ENCODE results near the gene ADPRHL1.

Gene ADPRHL1

DNA sequence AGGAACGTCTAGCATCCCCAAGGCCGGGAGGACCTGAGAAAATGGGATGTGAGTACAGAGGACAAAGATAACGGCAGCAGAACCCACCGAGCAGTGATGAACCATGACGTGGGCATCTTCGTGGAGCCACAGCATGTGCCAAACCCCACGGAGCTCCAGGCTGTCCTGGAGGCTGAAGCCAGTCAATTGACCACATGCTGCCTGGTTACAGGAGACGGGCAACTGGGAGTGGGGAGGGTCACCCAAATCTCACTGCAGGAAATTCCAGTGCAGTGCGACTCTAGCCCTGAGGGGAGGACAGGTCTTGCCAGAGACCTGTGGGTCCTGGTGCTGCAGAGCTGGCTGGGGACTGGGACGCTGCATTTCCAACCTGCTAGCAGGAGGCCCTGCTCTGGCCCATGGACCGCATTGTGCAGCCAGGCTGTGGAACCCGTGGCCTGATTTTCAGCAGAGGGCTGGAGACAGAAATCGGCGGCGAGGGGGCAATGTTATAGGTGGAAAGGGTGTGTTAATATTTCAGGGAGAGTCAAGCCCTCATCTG, 86.2 kb downstream of the ADPRHL1 start:
- DNase-seq, result no peak

DNA sequence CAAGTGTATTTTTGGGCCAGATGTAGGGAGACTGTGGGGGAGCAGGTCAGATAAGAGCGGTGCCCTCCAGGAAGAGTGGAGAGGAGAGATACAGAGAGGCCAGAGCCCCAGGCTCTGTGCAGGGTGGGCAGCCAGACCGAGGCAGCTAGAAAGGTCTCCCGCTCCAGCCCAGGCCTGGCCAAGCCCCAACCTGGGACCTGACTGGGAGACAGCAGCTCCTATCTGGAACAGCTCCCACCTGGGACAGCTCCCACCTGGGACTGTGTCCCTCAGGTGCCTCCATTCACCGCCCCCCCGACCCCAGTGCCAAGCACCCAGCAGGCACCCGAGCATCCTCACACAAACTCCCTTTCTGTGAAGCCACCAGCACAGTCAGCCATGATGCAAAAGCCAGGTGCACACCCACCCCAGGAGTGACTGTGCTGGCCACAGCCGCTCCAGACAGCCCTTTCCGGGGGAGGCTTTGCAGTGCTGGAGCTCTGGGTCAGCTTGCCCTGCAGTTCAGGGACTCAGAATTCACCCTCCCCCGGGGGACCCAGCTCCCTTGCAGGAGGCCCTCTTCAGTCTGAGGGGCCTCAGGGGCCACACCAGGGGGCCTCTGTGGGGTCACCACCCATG, 87.2 kb downstream of the ADPRHL1 start:
- DNase-seq, result no peak

DNA sequence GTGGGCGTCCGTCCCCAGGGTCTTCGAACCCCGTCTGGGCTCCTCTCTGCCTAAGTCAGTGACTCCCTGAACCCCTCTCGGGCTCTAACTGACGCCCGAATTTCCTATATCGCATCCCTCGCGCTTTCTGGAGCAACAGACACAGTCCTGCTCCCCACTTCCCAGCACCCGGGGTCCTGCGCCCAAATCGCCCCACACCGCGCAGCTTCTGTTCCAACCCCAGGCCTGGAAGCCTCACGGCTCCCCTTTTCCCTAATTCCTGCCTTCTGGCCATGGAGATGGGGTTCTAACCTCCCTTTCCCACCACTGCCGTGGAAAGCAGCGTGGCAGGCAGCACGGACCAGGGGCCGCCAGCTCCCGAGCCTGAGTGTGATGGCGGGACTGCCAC, 87.7 kb downstream of the ADPRHL1 start:
- no peak for DNase-seq

DNA sequence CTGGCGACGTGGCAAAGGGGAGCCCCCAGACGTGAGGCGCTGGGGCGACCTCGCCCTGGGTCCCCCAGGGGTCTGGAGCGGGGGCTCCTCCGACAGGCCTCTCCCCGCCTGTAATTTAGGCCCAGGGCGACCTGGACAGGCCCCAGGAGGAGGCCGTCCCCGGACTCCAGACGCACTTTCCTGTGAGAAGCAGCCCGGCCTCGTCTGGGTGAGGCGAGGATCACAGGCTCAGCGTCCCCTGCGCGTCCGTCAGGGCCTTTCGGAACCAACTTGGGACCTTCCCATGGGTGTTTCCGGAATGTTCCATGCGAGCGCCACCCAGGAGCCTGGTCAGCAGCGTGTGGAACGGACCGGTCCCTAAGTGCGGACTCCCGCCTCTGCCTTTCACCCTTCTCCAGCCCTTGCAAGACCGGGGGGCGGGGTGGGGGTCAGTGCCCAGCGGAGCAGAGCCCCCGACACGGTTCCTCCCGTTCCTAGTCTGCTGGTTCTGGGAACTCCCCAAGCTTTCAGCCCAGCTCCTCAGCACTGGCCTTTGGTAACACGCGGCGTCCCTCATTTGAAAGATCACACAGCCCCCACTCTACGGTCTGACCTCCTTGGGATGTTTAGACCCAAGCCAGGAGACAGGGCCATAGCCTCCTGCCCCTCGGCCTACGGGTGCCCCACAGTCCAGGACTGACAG, 88.2 kb downstream of the ADPRHL1 start:
- DNase-seq, result no peak

DNA sequence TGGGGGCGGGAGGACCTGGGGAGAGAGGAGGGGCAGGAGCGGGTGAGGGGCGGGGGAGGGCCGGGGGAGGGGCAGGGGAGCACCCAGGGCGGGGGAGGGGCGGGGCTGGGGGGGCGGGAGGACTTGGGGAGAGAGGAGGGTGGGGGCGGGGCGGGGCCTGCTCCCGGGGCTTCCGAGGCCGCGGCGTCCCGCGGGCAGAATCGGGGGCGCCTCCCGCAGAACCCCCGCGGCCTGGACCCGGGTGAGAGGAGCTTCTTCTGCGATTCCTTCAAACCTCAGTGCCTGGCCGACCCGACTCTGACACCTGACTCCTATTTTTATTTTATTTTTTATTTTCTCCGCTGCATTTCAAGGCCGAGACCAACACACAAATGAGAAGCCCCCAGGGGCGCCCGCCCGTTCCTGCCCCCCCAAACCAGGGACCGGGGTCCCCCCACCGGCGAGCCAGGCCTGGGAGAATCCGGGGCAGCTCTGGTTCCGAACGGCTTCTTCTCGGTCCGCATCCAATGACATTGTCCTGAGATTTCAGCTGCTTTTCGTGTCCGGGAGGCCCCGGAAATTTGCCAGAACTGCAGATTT, 88.9 kb downstream of the ADPRHL1 start:
- no peak for DNase-seq

DNA sequence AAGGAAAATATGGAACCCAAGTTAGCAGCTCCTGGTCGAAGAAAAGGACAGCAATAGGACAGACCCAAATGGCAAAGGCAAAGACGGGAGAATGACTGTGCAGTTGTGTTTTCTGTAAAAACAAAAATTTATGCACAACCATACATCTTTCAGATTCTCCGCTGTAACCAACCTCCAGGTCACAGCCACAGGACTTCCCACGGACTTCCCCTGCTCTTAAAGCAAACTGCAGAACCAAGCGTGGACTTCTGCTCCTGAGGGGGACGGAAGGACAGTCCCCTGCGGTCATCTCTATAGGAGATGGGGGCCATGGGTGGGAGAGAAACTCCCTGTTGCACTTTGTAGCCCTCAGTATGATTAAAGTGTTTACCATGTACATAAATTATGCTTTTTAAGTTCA, 91.9 kb downstream of the ADPRHL1 start:
- DNase-seq, result peak; percentile 22

DNA sequence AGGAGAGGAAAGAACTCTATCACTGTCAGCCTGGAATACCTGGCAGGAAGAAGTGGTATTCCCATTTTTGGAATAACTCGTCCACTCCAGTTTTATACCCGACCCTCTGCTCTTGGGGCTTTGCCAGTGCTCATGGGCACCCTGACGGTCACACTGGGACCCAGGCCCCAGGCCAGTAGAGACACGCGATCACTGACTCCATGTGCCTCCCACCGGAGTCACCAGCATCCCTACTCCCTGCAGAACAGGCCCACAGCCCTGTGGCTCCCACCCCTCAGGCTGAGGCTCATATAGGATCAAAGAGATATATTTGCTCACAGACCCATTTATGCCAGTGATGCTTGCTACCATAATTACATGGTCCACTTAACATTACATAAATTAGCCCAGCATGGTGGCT, 92.8 kb downstream of the ADPRHL1 start:
- DNase-seq, result no peak

DNA sequence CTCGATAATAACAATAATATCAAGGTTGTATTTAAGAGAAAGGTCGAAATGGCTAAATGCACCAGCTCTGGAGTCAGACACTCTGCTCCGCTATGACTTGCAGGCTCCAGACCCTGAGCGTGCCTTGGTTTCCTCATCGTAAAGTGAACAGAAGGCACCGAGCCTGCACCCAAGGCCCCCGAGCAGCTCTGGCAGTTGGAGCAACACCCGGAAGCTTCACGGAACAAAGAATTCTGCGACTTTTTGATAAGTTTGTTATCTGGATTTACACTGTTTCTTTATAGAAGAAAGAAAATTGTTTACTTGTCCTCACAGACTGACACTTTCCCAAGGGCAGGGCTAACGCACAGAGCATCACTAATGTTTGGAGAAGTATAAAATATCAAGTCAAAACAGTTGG, 93.7 kb downstream of the ADPRHL1 start:
- no peak for DNase-seq

DNA sequence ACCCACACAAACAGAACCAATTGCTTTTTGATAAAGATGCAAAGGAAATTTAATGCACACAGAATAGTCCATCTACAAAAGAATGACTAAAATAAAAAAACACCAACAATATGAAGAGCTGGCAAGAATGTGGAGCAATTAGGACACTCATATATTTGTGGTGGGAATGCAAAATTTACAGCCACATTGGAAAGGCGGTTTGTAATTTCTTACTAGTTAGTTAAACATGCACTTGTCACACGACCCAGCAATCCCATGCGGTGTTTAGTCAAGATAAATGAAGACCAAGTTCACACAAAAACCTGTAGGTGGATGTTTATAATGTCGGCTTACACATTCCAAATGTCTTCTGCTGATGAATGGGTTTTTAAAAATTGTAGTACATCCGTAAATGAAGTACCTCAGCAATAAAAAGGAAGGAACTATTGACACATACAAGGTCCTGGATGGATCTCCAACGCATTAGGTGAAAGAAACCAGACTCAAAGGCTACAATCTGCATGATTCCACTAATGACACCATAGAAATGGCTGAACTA, 94.6 kb downstream of the ADPRHL1 start:
- no peak for DNase-seq

DNA sequence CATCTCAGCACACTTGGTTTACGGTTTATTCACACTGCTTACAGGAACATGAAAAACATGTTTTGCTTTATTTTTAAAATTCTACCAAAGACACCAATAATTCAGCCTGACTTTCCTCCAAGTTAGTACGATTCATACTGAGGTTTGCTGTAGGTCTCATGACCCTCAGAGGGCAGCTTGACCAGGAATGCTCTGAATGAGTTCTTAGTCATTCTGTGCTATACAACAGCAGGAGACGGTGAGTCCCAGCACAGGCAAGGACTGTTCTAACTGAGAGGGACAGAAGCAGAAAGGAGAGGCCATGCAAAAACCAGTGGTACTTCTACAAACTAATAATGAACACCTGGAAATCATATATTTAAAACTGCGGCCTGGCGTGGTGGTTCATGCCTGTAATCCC, 95.8 kb downstream of the ADPRHL1 start:
- DNase-seq, result no peak

DNA sequence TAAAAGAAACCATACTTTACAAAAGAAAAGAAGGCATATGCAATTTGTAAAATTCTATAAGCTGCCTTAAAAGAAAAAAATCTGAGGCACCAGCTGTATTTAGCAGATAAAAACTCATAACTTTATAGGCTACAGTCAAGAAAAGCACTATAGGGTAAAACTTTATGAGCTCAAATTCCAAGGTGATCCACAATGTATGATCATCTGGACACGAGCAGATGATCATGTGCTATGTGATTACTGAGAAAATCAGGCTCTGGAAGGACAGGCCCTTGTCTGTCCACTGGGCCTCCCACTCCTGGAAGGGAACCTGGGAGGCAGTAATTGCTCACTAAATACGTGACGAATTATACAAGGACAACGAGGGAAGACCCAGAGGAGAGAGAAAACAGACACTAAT, 96.7 kb downstream of the ADPRHL1 start:
- DNase-seq, result no peak

DNA sequence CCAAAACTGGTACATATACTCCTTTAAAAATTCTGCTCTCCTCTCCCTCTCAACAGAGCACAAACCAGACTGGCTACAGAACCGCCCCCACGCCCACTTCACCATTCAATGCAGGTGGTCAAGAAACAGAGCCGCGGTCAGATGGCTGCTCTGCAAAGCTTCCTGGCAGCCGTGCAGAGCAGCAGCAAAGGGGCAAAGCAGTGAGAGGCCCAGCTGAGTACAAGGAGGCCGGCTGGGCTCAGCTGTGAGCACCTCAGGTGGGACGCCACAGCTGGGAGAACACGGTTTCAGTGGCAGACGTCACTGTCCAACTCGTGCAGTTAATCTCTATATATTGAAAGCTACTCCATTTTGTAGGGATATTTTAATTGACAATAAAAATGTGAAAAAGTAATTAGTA, 97.7 kb downstream of the ADPRHL1 start:
- no peak for DNase-seq

DNA sequence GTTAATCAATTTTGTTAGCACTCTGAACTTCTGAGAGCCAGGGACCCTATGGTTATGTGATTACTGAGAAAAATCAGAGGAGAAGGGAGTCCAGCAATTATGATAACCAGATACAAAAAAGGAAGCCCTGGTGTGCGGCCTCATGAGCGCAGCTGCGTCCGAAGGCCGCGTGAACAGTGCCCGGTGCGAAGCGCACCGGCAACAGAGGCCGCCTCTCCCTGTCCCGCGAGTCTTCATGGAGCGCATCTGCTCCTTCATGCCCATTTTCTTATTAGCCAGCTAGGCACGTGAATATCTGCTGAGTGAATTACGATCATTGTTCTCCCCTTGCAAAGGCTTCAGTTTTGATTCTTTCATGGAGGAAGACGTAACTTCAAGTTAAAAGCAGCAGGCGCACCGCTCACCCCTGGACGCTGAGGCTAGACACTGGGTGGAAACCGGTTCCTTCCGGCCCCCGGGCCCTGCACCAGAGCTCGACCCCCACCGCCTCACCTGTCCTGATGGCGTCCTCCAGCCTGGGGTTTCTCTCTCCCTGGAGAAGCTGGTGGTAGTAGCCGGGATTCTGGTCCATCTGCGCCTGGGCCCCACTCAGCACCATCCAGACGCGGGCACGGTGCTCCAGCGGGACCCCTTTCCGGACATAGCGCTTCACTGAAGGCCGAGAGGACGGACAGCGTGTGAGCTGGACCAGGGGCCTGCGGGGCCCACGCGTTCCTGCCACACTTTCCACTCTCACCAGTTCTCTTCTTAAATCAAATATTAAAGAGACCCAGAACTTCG, 98.3 kb downstream of the ADPRHL1 start:
- no peak for DNase-seq

DNA sequence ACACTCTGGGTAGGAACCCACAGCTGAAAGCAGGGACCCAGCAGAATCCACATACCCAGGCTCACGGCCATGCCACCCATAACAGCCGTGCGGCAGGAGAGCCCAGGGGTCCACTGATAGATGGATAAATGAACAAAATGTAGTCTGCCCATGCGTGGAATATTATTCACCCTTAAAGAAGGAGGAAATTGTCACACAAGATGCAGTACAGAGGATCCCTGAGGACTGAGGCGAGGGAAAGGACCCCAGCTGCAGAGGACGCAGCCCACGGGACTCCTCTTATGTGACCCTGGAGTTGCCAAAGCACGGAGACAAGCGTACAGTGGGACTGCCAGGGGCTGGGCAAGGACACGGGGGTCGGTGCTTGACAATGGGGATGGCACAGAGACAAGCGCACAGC, 100.0 kb downstream of the ADPRHL1 start:
- no peak for DNase-seq

DNA sequence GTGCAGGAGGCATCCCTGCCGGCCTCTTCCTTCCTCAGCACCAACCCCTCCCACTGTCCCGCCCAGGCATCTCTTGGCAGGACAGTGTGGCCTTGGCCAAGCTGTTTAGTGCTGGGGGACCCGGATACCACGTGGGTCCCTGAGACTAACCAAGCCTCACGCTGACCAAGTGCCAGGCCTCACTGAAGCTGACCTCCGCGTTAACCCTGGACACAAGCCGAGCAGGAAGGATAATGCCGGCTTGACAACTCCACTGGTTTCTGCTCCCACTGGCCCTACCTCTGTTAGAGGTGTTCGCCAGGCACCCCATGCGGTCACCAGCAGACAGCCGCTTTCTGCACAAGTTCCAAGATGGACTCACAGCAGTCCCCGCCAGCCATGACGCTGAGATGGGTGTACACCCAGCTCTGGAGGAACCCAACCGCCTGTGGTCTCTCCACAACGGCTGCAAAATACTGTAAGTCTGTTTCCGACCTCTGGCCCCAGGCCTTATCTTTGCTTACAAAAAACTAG, 101.7 kb downstream of the ADPRHL1 start:
- DNase-seq, result no peak

DNA sequence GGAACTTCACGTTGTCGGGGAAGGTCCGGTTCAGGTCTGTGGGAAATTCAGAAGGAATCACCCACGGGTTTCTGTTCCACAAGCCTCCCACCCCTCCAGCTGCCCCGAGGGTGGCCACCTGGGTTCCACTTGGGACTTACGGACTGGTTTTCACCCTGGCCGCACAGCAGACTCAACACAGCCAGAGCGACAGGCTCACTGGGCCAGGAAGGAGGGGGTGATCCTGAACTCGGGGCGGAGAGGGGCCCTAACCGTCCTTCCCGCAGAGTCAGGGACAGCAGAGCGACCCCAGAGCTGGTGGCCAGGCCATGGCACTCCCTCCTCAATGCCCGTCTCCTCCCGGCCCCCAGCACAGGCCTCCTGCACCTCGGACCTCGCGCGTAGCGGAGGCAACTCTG, 102.4 kb downstream of the ADPRHL1 start:
- no peak for DNase-seq

DNA sequence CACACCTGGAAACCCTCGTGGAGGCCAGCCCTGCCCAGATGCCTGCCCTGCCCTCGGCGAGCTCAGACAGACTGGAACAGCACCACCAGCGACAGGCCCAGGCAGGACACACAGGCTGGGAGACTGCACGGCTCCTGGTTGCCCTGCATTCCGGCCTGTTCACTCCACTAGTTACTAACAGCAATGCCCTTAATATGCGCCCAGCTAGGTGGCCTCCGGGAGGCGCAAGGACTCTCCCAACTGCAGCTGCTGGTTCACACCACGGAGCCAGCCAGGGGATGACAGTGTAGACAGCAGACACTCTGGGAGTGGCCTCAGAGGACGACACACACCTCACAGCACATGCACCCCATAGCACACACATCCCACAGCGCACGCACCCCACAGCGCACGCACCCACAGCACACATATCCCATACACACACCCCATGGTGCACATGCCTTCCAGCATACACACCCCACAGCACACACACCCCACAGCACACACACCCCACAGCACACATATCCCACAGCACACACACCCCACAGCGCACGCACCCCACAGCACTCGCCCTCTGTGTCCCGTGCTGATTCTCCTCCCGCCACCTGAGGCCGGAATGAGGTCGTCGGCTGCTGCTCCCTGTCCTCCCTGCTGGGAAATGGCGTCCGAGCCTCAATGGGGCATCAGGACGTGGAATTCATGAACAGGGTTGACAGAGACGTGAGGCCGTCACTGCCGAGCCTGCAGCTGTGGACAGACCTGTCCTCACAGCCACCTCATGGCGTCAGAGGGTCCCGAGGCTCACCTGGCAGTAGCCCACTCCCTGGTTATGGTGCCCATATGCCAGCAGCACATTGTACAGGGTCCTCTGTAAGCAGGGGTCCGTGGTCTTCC, 103.0 kb downstream of the ADPRHL1 start:
- no peak for DNase-seq

All from inflammatory macrophage treated with lipopolysaccharide for 4 hours (primary cell).